Aorta (tissue), 5 donors: ENCODE data around the gene SMAD3. TPM values are rescaled to one million over a fixed set of nuclear protein-coding genes. Genes with fewer than 3 reads are reported as not detected.
A peak's percentile ranks its signal among the peaks of the same experiment; 100 is the strongest.

Source experiments
- ATAC-seq: fragments of 200-7000 bp; cut with Tn5 transposase; one replicate; pipeline ENCODE4 v1.9.1; 2022; ENCODE audit warnings: moderate library complexity; ENCODE audit not compliant: low FRiP score
- DNase-seq, 2 donors: peaks; one replicate each; pipeline ENCODE4 v3.0.0-alpha.2; 2020
- H3K27ac ChIP-seq, 2 donors: one replicate each; pipeline ENCODE4 v1.5.1; 2013; ENCODE audit warnings: low read length in 2 of 2, mild to moderate bottlenecking in 2 of 2, moderate library complexity in 2 of 2, control low read depth in 1 of 2, inconsistent platforms in 1 of 2, low read depth in 1 of 2
- H3K27me3 ChIP-seq, 2 donors: one replicate each; pipeline ENCODE4 v1.6.1; 2013; ENCODE audit warnings: control low read depth in 1 of 2, low read length in 1 of 2, mild to moderate bottlenecking in 1 of 2, moderate library complexity in 1 of 2; ENCODE audit not compliant: insufficient read depth in 2 of 2, control insufficient read depth in 1 of 2
- H3K36me3 ChIP-seq, 2 donors: one replicate each; pipeline ENCODE4 v1.6.1; 2013; ENCODE audit warnings: control low read depth in 1 of 2, low read length in 1 of 2, mild to moderate bottlenecking in 1 of 2; ENCODE audit not compliant: insufficient read depth in 2 of 2, control insufficient read depth in 1 of 2
- H3K4me1 ChIP-seq, 2 donors: one replicate each; pipeline ENCODE4 v1.6.1; 2013; ENCODE audit warnings: low read length in 2 of 2, control low read depth in 1 of 2, mild to moderate bottlenecking in 1 of 2, moderate library complexity in 1 of 2; ENCODE audit not compliant: insufficient read depth in 2 of 2, control insufficient read depth in 1 of 2
- H3K4me3 ChIP-seq, 2 donors: one replicate each; pipeline ENCODE4 v1.5.1; 2013; ENCODE audit warnings: low read length in 2 of 2, control low read depth in 1 of 2, mild to moderate bottlenecking in 1 of 2
- H3K9me3 ChIP-seq: one replicate; pipeline ENCODE4 v1.6.1; 2013; ENCODE audit warnings: mild to moderate bottlenecking, low read length; ENCODE audit not compliant: control insufficient read depth
- whole genome bisulfite sequencing, 2 donors: extraction: QIAGEN DNeasy Blood & Tissue Kit; methylation state at CpG; one replicate each; pipeline ENCODE4 v1.1.7; 2013; 5-methylcytosine and 5-hydroxymethylcytosine counted together
- intact Hi-C, 2 donors: fragments of 100-400 bp; cut with DNase I; formaldehyde crosslinking; loops; one replicate each; pipeline versions ENCODE4 v1.14.2 to v1.15.0; 2022
- polyA plus RNA-seq, 2 donors: library from polyadenylated mRNA; stranded (reverse); fragments of 200-250 nt; gene quantifications; one replicate each; pipeline ENCODE4 v1.2.3, GENCODE V29; 2013
- total RNA-seq, 2 donors: library from RNA; stranded (reverse); fragmentation: NEBNext Ultra II Directional; extraction: Animal tissue kit (Norgen Biotek cat#: 25700); gene quantifications; one replicate each; pipeline ENCODE4 v1.2.1, GENCODE V29; 2021
- donor health status: healthy with polysubstance abuse.
- donor health status: Bipolar disorder and iron deficiency.
- donor health status: DM: no; HTN: no; CAD: no.
- donor health status: DM: no; HTN: no; CAD: no.
- donor health status: DM: yes; HTN: yes; CAD: no.

SMAD3 gene
- total and polyA plus RNA-seq, 4 donors, result 7.1 to 90.8 (median 55.0) TPM

DNA sequence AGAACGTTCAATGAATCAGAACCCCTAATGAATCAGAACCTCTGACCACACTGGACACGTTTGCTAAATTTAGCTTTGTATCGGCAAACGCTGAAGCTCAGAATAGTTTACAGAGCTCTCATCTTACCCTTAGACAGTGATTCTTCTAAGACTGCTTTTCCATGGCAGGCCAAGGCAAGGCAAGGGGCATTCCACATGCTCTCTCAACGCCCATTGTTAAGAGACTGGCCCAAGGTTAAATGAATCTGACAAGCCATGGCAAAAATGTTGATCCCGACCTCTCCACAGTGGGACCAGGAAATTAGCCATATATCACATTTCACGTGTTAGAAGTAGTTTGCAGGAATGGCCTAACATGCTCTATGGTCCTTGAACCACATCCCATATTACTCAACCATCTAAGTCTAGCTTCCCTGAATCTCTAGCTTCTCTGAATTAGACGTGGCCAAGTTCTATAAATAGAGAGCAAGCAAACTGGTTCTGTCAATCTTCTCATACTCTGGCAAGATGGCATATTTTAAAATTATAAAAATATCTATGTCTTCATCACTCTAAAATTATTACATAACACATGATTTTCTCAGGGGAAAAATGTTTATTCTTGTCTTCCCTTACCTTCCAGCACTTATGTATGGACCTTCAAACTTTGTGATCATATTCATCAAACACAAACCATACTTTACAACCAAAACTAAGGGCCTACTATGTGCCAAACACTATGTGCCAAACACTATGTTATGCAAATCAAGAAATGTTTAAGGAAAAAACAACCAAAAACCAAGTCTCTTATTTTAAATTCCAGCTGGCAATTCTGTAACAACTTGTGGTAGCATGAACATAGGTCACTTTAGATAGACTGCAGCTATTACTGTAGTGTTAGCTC is 134.7 kb downstream of the SMAD3 start:
- intact Hi-C loops, result no loop called here
- peak; percentile 49 for ATAC-seq
- no peaks in the 10 kb centered on the region for H3K9me3 ChIP-seq
- H3K4me1 ChIP-seq, result peaks cover 14 to 15% of the 10 kb centered on the region in 2 donors
- peak overlapping the region in 1 of 2 donors; percentile 85 for H3K27ac ChIP-seq
- DNase-seq, result no peak
- peaks cover 0 to 3% of the 10 kb centered on the region in 2 donors for H3K36me3 ChIP-seq
- WGBS, 2 donors, result 12 to 28% methylated on average over 8 of the region's 8 CpGs
- no peak overlapping the region for H3K4me3 ChIP-seq
- no peaks in the 10 kb centered on the region for H3K27me3 ChIP-seq

DNA sequence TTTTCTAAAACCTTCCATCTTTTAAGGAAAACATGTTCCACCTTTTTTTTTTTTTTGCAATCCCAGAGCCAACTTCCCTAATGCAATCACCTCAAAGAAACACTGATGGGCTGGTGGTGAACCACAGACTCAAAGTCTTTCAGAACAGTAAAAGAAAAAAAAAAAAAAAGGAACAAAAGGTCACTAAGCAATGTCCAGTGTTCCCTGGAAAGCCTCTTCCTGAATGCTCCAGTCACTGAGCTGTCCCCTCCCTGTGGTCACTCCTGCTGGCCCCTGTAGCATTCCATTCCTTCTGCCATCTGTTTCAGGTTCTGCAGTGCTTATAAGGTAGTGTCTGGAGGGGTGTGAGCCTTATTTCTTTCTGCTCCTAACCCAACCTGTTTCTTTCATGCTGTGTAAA is 135.7 kb downstream of the SMAD3 start:
- no peak overlapping the region for H3K4me3 ChIP-seq
- H3K27me3 ChIP-seq, result no peaks in the 10 kb centered on the region
- DNase-seq (no peak), ATAC-seq (no peak)
- peaks cover 0 to 3% of the 10 kb centered on the region in 2 donors for H3K36me3 ChIP-seq
- no peak overlapping the region for H3K27ac ChIP-seq
- no peaks in the 10 kb centered on the region for H3K9me3 ChIP-seq
- intact Hi-C loops, result no loop called here
- H3K4me1 ChIP-seq, result peaks cover 14 to 15% of the 10 kb centered on the region in 2 donors

DNA sequence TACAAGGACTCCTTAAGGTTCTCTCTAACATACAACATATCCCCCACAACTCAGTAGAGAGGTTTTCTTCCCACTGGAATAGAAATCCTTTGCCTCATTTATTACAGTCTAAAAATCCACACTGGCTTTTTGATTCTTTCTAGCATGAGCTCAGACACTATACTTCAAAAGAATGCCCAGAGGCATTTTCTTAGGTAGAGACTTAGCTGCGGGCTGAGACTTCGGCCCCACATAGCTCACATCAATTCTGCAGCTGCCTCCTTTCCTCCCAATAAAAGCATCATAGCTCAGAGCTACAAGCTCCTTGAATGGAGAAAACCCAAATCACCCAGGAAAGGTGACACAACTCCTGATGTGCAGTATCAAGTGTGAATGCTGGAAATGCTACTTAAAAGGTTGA is 136.7 kb downstream of the SMAD3 start:
- H3K27me3 ChIP-seq, result no peaks in the 10 kb centered on the region
- H3K27ac ChIP-seq, result no peak overlapping the region
- peaks cover 0 to 3% of the 10 kb centered on the region in 2 donors for H3K36me3 ChIP-seq
- peaks cover 14 to 15% of the 10 kb centered on the region in 2 donors for H3K4me1 ChIP-seq
- 83 to 89% methylated on average over 2 of the region's 2 CpGs for WGBS, 2 donors
- no peak for DNase-seq
- no peak for ATAC-seq
- intact Hi-C loops, result no loop called here
- H3K4me3 ChIP-seq, result no peak overlapping the region
- H3K9me3 ChIP-seq, result no peaks in the 10 kb centered on the region

DNA sequence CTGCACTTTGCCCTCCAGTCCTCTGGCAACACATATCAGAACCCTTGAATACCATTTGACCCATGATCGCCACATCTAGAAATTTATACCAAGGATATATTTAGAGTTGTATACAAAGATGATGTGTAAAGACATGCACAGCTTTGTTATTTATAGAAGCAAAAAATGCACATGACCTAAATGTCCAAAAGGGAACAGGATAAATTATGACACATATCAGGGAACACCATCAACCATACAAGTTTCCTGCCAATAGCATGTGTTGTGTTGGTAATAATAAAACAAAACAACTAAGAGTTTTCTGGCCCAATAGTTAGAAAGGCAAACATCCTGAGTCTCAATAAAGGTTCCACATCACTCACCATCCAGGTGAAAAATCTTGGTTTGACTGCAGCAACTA is 137.6 kb downstream of the SMAD3 start:
- intact Hi-C loops, result no loop called here
- no peak overlapping the region for H3K4me3 ChIP-seq
- WGBS, 2 donors, result 87% methylated on average over 1 of the region's 1 CpG
- no peaks in the 10 kb centered on the region for H3K9me3 ChIP-seq
- DNase-seq (no peak), ATAC-seq (no peak)
- no peak overlapping the region for H3K27ac ChIP-seq
- H3K27me3 ChIP-seq, result no peaks in the 10 kb centered on the region
- H3K36me3 ChIP-seq, result peaks cover 0 to 5% of the 10 kb centered on the region in 2 donors
- H3K4me1 ChIP-seq, result peaks cover 14 to 15% of the 10 kb centered on the region in 2 donors

DNA sequence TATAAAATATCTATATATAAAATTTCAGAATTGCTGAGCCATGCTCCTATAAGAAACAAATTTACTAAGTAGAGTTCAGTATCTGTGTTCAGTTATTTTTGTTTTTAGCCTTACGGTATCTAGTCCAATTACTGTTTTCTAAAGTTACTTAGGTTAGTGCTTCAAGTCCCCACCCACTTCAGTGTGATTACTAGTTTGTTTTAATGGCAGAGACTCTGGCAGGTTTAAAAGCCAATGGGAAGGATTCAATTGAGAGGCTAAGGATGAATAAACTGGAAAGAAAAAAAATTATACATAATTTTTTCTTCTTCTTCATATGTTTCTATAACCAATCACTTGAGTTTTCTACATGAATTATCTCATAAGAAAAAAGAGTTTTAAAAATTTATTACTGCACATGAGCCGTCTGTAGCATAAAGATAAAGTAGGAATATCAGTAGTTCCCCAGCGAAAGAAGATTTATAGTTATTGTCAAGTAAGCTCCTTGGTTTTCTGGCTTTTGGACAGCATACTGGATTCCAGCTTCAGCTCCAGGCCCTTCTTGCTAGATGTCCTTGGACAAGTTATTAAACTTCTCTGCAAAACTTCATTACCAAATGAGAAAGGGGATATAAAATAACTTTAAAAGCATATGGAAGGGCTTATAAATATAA is 142.3 kb downstream of the SMAD3 start:
- Histone ChIP-seq H3K36me3 (peaks cover 0 to 3% of the 10 kb centered on the region in 2 donors), H3K4me3 (no peak overlapping the region), H3K27ac (no peak overlapping the region), H3K9me3 (no peaks in the 10 kb centered on the region), H3K27me3 (no peaks in the 10 kb centered on the region), H3K4me1 (peaks cover 0 to 2% of the 10 kb centered on the region in 2 donors)
- DNase-seq, result no peak
- intact Hi-C loops, result no loop called here
- ATAC-seq, result no peak
- WGBS, 2 donors, result 98% methylated on average over 3 of the region's 3 CpGs

DNA sequence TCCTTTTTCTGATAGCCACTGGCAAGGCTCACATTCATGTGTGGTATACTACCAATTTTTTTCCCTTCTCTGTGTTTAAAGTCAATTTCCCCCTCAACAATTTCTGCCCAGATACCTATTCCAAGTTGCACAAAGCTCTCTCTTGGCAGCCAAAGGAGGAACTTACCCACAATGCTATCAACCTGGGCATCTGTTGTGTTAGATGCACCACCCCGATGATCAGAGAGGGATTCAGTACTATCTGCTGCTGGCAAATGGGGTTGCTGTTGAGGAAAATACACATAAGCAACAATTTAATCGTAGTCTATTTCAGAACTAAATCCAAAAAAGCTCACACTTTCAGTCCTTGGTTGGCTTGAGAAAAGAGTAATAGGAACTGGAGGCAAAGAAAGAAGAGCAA is 143.0 kb downstream of the SMAD3 start:
- Histone ChIP-seq H3K36me3 (peaks cover 0 to 3% of the 10 kb centered on the region in 2 donors), H3K9me3 (no peaks in the 10 kb centered on the region), H3K4me1 (peaks cover 0 to 2% of the 10 kb centered on the region in 2 donors), H3K27me3 (no peaks in the 10 kb centered on the region), H3K4me3 (no peak overlapping the region), H3K27ac (no peak overlapping the region)
- WGBS, 2 donors, result 73 to 97% methylated on average over 2 of the region's 2 CpGs
- ATAC-seq, result no peak
- no peak for DNase-seq
- intact Hi-C loops, result no loop called here

DNA sequence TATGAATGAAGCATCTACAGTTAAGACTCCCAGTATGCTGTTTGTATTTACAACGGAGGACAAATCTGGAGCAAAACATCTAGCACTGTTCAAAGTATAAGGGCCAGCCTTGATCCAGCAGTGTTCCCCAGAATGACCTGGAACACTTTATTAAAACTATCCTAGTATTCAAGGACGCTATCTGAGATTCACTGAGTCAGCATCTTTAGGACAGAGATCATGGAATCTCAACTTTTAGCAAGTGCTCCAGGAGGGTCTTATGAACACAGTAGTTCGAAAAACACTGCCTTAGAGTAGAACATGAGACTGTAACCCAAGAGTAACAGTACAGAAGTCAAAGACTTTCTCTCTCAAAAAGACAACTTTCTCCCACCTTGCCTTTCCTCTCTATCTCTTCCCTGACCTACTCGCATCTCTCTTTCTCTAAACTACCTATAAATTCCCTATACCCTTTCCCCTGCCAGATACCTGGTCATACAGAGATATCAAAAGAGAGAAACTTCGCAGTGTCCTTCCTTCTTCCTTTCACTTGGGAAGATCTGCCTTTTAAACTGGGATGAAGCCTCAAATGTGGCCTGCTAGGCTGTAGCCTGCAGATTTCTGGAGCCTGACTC is 145.3 kb downstream of the SMAD3 start:
- ATAC-seq, result no peak
- peaks cover 0 to 2% of the 10 kb centered on the region in 2 donors for H3K4me1 ChIP-seq
- WGBS, 2 donors, result 93 to 96% methylated on average over 5 of the region's 5 CpGs
- no peaks in the 10 kb centered on the region for H3K9me3 ChIP-seq
- no peak overlapping the region for H3K4me3 ChIP-seq
- intact Hi-C loops, result no loop called here
- H3K27me3 ChIP-seq, result no peaks in the 10 kb centered on the region
- DNase-seq, result no peak
- H3K27ac ChIP-seq, result no peak overlapping the region
- H3K36me3 ChIP-seq, result peaks cover 0 to 3% of the 10 kb centered on the region in 2 donors

DNA sequence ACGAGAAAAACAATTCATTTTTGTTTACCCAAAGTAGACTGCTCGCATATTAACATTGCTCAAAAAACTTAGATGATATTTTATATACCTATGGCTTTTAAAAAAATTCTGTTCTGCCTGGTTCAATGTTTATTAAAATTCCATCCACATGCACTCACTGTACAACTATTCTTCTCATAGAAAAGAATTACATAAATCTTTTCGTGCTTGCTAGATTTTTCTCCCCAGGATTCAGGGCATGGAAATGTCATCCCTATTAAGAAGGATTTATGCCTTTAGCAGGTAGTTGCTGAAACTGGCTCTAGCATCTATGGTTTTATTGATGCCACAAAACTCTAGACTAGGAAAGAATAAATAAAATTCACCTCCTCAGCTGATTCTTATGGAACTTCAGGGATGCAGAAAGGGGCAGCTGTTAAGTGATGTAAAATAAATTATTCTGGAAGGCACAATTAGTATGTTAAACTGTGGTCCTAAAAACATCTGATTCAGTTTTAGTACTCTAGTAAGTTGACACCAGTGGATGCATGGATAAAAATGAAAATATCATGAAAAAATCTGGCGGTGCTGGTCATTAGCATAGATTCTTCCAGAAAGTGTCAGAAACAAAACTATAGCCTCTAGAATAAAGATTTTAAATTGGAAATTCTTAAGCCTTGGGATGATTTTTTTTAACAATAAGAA is 147.4 kb downstream of the SMAD3 start:
- DNase-seq, result no peak
- intact Hi-C loops, result no loop called here
- no peak overlapping the region for H3K27ac ChIP-seq
- H3K4me3 ChIP-seq, result no peak overlapping the region
- H3K36me3 ChIP-seq, result peaks cover 0 to 2% of the 10 kb centered on the region in 2 donors
- no peaks in the 10 kb centered on the region for H3K9me3 ChIP-seq
- H3K27me3 ChIP-seq, result no peaks in the 10 kb centered on the region
- H3K4me1 ChIP-seq, result peaks cover 0 to 2% of the 10 kb centered on the region in 2 donors
- 71 to 88% methylated on average over 4 of the region's 4 CpGs for WGBS, 2 donors
- no peak for ATAC-seq
